SK-N-DZ (cell line): ENCODE measurements around the gene DNAJB9. TPM values are rescaled to one million over a fixed set of nuclear protein-coding genes. Genes with fewer than 3 reads are reported as not detected.
"Not testable (repeated sequence)": the region's sequence is repeated elsewhere in the genome, so short reads cannot be mapped to it uniquely, and the experiment has no call there.

ENCODE experiments used
- DNase-seq: peaks from one replicate; pipeline ENCODE4 v3.0.0-alpha.2; 2015; ENCODE audit warnings: low spot score
- polyA plus RNA-seq, 2 experiments: library from polyadenylated mRNA; depleted of rRNA; stranded (reverse); fragments of >200 nt; gene quantifications; 2 replicates each; pipeline ENCODE4 v1.2.3, GENCODE V29; 2014

Gene DNAJB9
- 35.4 and 37.3 TPM in 2 replicates for polyA plus RNA-seq (2014; cell fraction: cytosol; rRNA removed)
- 13.4 and 13.7 TPM in 2 replicates for polyA plus RNA-seq (2014; cell fraction: nucleus; rRNA removed)

DNA sequence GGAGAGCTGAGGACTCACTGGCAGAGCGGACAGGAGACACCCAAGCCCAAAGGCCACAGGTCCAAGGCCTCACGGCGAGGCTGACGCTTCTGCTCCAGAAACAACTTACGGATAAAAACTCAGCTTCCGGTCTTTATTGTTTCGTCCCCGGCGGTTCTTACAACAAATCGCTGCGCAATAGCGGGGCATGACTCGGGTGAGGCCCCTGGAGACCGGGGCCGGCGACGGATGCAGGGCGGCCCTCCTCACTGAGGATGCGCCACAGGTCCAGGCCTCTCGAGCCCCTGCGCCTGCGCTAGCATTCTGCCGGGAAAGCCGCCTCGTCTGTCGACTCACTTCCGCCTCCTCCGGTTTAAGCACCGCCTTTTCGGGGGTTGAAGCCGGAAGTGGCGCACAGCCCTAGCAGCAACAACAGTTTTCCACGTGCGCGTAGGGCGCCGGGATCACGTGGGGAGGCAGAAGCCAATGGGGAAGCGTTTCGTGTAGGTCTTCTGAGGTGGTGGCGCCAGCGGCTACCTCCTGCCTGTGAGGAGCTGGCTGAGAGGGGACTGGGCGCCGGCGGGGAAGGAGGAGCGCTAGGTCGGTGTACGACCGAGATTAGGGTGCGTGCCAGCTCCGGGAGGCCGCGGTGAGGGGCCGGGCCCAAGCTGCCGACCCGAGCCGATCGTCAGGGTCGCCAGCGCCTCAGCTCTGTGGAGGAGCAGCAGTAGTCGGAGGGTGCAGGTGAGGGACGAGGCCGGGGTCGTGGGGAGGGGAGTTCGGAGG, at the start of gene DNAJB9, which contains the start of gene THAP5:
Gene DNAJB9 (plus strand): TSS at position 494 of the 765 bp plus-strand sequence. CDS start 1,853 bp downstream, outside the sequence.
Gene THAP5 (minus strand): TSS at position 326 of the 765 bp plus-strand sequence. CDS start 137 bp downstream, at position 189.
- peak; percentile 100 for DNase-seq

DNA sequence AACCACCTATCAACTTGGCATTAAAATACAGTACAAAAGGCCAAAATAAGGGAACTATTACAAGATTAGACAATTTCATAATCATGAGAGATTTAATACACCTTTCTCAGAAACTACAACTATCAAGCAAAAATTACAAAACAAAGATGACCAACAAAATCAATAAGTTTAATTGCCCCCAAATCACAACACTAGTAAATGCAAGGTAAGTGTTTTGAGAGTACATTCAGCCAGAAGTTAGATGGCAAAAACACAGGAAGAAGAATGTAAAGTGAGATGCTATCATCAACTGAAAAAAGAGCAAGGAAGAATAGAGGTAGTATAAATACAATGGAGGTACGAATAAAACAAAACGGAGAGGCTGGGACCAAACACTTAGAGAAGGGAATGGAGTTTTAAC, 46.9 kb upstream of the DNAJB9 start:
- no peak for DNase-seq

DNA sequence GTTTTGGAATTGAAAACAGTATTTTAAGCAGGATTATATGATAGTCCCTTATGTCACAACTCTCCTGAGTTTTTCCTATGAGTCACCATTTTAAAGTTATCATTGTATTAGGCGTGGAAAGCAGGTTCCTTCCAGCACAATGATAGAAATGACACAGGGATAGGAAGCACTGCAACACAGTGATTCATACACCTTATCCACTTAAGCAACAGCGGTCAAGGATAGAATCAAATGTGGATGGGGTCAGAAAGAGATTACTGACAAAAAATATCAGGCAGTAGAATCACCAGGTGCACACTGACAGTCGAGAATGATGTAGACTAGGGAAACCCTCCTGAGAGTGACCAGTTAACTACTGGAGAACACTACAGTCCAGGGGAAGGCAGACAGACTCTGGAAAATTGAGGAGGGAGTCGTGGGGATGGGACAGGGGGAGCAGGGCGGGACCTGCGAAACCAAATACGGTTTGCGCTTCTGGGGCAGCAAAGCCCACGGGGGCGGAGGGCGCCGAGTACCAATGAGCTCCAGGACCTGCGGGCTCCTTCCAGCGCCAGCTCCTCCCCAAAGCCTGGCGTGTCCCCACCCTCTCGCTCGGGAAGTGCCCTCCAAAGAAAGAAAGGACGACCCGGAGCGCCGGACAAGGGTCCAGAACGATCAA, 44.2 kb upstream of the DNAJB9 start:
- DNase-seq: no peak

DNA sequence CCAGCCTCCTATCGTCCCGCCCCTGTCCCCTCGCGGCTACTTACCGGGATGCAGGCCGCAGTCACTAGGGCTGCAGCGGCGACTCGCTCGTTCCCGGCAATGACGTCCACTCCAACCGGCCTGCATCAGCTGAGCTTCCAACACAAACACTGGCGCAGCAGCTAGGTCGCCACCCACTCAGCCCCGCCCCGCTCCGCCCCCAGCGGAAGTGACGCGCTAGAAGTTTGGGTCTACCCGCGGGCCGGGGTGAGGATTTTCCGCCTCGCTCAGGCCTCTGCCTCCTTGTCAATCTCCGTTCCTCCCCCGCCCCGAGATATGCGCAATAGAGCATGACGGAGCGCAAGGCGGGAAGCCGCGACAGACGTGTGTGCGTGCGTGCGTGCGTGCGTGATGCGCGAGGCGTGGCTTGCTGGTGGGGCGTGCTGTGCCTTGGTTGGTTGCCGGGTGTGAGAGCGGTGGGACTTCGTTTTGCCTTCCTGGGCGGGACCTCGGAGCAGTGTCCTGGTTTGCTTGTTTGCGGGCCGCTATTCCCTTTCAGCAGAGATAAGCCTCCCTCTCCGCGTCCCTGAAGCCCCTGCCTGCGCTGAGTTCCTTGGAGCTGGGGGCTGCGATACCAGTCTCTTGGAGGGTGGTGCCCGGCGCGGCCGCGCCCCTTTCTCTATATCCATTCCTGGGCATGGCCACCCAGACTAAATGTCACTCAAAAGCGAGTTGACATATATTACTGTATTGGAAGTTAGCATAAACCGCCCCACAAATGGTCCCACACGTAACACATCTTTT, 43.5 kb upstream of the DNAJB9 start, which contains the start of gene PNPLA8:
Gene PNPLA8 (minus strand): TSS at position 151 of the 783 bp plus-strand sequence. CDS start 10,644 bp downstream, outside the sequence.
- DNase-seq: peak; percentile 99

DNA sequence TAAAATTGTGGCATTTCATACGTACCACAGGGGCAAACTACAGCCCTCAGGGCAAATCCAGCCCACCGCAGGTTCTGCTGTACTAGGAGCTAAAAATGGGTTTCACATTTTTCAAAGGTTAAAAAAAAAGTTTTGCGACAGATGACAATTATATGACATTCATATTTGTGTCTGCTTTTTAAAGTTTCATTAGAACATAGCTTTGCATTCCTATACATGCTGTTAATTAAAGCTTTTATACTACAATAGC, 43.0 kb upstream of the DNAJB9 start:
- DNase-seq: no peak

DNA sequence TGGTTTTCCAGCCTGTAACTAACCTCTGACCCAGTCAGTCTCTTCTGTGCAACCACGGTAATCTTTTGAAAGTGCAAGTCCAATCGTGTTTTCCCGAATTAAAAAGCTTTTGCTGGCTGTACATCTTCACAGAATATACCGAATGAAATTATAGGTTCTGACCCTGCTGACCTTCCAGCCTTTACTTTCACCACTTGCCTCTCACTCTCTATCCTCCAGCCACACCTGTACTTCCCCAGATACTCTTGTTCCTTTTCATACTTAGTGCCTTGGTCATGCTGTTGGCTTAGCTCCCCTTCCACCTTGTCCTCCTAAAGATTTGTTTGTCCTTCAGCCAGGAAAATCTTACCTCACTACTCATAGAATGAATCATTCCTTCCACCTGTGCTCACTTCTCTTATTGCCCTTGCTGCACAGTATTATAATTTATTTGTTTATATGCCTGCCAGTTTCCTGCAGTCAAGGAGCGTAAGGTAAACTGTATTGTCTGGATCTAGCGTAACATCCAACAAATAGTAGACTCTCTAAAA, 41.4 kb upstream of the DNAJB9 start:
- DNase-seq: no peak

DNA sequence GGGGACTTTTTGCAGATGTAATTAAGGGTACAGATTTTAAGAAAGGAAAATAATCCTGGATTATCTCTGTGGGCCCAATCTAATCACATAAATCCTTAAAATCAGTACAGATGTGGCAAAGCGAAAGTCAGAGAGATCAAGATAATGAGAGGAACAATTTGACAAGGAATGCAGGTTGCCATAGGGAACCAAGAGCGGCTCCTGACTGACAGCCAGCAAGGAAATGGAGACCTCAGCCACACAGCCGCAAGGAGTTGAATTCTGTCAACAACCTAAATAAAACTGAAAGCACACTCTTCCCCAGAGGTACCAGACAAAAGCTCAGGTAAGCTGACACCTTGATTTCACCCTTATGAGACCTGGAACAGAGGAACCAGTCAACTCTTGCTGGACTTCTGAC, 40.3 kb upstream of the DNAJB9 start:
- DNase-seq: no peak

DNA sequence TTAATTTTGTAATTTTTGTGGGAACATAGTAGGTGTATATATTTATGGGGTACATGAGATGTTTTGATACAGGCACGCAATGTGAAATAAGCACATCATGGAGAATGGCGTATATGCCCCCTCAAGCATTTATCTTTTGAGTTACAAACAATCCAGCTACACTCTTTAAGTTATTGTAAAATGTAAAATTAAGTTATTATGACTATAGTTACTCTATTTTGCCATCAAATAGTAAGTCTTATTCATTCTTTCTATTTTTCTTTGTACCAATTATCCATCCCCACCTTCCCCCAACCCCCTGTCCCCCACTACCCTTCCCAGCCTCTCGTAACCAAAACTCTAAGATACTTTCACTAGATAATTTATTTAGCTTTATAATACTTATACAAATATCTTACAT, 36.0 kb upstream of the DNAJB9 start:
- no peak for DNase-seq

DNA sequence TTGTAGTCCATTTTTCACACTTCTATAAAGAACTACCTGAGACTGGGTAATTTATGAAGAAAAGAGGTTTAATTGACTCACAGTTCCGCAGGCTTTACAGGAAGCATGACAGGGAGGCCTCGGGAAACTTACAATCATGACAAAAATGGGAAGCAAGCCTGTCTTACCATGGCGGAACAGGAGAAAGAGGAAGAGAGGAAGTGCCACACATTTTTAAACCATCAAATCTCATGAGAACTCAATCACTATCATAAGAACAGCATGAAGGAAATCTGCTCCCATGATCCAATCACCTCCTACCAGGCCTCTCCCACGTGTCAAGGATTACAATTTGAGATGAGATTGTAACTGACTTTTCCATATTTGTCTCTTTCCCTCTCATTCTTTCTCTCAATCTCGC, 34.4 kb upstream of the DNAJB9 start:
- no peak for DNase-seq

DNA sequence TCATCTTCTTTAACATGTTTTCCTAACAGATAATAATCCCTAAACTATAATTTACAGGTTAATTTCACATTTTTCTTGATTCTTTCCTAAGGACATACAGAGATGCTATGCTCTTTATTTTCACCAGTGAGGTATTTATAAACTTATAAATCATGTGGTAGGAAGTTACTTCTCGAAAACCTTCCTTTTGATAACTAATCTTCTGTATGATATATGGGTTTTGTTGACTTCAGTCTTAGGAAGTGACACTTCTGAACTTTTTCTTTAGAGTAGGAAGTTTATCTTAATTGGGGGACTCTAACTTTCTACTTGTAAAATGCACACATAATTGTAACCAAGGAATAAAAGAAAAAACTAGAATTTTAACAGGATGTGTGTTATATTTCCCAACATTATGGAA, 33.9 kb upstream of the DNAJB9 start:
- DNase-seq: no peak

DNA sequence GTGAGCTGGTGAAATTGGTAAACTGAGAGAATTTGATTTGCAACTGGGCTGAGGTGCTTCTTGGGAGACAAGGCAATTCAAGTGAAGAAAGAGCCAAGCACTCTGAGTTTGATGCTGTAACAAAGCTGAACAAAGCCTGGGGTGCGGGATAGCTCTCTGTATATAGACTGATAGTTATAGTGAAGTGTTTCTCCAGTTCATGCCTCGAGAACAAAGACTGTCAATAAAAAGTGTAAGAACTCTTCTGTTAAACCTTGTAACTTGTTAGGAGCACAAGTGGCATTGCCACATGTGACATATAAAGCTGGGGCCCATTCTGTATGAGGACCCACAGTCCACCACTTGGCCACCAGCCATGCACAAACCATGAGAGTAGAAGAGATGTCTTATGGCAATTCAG, 32.4 kb upstream of the DNAJB9 start:
- no peak for DNase-seq

DNA sequence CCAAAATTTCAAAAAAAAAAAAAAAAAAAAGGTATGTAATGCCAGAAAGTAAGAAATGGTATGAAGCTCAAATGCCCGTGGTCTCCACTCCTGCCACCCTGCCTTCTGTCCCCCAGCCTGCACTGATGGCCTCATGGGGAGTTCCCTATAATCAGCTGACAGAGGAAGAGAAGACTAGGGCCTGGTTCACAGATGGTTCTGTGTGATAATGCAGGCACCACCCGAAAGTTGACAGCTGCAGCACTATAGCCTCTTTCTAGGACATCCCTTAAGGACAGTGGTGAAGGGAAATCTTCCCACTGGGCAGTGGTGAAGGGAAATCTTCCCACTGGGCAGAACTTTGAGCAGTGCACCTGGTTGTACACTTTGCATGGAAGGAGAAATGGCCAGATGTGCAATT, 31.4 kb upstream of the DNAJB9 start:
- not testable (repeated sequence) for DNase-seq

DNA sequence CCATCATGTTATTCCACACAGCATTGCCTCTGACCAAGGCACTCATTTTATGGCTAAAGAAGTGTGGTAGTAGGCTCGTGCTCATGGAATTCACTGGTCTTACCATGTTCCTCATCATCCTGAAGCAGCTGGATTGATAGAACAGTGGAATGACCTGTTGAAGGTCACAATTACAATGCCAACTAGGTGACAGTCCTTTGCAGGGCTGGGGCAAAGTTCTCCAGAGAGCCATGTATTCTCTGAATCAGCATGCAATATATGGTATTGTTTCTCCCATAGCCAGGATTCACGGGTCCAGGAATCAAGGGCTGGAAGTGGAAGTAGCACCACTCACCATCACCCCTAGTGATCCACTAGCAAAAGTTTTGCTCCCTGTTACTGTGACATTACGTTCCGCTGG, 31.0 kb upstream of the DNAJB9 start:
- not testable (repeated sequence) for DNase-seq

DNA sequence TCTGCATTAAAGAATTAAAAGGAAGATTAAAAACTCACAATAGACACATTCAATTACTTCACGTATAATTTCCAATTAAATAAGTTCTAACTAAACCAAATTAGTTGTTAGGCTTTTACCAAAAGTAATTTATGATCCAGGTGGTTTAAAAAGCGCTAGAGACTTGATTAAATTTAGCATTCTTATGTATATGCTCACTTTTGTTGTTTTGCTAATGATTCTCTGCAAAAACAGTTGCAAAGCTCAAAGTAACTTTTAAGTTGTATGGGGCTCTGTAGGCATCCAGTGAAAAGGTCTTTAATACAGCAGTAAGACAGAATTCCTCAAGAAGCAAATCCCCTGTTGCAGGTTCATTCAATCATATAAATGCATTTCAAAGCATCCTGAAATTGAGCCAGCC, 28.2 kb upstream of the DNAJB9 start:
- no peak for DNase-seq

DNA sequence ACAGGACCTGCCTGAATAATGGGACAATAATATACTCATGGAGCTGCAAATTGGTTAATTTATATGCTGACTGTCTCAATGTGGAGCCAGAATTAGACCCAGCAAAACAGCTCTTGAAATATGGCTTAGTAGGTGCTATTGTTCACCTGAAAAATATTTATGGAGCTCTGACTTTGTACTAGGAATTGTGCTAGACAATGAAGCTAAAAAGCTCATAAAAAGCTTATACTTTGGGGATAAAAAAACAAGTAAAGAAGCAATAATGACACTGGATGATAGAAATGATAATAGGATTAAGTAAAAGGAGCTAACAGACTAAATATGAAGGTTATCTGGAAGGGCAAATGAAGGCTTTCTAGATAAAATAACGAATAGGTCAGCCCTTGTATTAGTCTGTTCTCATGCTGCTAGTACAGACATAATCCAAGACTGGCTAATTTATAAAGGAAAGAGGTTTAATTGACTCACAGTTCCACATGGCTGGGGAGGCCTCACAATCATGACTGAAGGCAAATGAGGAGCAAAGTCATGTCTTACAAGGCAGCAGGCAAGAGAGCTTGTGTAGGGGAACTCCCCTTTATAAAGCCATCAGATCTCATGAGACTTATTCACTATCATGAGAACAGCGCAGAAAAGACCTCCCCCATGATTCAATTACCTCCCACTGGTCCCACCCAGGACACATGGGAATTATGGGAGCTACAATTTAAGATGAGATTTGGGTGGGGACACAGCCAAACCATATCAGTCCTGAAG, 21.4 kb upstream of the DNAJB9 start:
- DNase-seq: not testable (repeated sequence)

DNA sequence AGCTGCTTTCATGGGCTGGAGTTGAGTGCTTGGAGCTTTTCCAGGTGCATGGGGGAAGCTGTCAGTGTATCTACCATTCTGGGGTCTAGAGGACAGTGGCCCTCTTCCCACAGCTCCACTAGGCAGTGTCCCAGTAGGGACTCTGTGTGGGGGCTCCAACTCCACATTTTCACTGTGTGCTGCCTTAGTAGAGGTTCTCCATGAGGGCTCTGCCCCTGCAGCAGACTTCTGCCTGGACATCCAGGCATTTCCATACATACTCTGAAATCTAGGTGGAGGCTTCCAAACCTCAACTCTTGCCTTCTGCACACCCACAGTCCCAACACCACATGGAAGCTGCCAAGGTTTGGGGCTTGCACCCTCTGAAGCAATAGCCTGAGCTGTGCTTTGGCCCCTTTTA, 13.0 kb upstream of the DNAJB9 start:
- not testable (repeated sequence) for DNase-seq

DNA sequence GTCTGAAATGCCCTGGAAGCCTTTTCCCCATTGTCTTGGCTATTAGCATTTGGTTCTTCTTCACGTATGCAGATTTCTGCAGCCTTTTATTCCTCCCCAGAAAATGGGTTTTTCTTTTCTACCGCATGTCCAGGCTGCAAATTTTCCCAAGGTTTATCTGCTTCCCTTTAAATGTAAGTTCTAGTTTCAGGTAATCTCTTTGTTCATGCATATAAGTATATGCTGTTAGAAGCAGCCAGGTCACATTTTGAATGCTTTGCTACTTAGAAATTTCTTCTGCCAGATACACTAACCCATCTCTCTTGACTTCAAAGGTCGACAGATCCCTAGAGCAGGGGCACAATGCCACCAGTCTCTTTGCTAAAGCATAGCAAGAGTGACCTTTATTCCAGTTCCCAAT, 12.5 kb upstream of the DNAJB9 start:
- no peak for DNase-seq

DNA sequence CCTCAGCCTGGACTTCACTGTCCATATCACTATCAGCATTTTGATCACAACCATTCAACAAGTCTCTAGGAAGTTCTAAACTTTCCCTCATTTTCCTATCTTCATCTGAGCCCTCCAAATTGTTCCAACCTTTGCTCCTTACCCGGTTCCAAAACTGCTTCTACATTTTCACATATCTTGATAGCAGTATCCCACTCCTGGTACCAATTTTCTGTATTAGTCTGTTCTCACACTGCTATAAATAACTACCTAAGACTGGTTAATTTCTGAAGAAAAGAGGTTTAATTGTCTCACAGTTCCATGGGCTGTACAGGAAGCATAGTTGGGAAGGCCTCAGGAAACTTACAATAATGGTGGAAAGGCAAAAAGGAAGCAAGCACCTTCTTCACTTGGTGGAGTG, 12.1 kb upstream of the DNAJB9 start:
- DNase-seq: no peak

DNA sequence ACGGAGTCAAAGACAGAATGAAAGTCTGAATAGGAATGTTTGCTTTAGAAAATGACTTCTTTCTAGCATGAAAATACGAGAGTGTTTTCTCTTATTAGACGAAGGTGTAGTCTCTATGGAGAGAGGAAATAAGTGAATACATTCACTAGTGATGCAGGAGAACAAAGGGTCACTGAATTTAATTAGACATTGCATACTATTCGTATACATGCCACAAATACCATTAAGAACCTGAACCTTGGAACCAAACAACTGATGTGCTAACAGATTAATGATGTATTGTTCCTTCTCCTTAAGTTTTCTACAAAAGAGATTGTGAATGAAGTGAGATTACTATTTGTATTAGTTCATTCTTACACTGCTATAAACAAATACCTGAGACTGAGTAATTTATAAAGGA, 10.4 kb upstream of the DNAJB9 start:
- no peak for DNase-seq

DNA sequence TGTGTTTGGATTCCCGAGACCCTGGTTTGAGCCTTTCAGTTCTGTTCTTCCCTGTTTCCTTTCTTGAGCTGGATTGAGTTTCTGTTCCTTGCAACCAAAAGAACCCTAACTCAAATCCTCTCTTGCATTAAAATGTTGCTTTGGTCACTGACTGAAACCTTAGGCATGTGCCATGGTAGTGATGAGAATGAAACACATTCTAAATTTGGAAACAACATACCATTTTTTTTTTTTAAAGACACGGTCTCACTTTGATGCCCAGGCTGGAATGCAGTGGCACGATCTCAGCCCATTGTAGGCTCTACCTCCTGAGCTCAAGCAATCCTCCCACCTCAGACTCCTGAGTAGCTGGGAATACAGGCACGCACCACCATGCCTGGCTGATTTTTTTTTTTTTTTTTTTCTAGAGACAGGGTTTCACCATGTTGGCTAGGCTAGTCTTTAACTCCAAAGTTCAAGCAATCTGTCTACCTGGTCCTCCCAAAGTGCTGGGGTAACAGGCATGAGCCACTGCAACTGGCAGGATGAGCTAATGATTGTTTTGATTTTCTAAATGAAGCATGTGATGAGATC, 8.5 kb upstream of the DNAJB9 start:
- no peak for DNase-seq

DNA sequence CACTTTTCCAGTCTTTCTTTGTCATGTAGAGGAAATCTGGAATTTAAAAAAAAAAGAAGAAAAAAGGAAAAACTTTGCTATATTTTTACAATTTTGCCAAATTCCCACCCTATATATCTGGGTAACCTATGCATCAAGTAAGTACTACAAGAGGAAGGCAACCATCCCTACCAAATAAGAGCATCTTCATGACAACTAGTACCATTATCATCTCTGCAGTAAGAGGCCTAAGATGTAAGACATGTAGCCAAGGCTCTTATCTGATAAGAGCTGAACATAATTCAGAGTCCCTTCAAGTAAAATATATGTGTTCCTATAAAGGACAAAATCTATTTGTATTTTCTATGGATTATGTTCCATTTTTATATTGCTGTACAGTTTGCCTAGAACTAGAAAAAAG, 3.7 kb upstream of the DNAJB9 start:
- DNase-seq: no peak
